H9 (cell line): ENCODE data around the gene NPLOC4. TPM values are rescaled to one million over a fixed set of nuclear protein-coding genes. Genes with fewer than 3 reads are reported as not detected.

Source experiments
- DNase-seq: peaks from one replicate; pipeline ENCODE4 v3.0.0-alpha.2; 2017
- H2AFZ ChIP-seq: one replicate; pipeline ENCODE4 v1.6.1; 2013; ENCODE audit warnings: mild to moderate bottlenecking, low read length, control low read depth, moderate library complexity
- H2AK5ac ChIP-seq: 2 replicates; pipeline ENCODE4 v1.6.1; 2013; ENCODE audit warnings: low read length, control low read depth, mixed read lengths; ENCODE audit not compliant: insufficient read length
- H2BK120ac ChIP-seq: one replicate; pipeline ENCODE4 v1.6.1; 2013; ENCODE audit warnings: low read depth, mild to moderate bottlenecking, low read length, control low read depth, inconsistent platforms; ENCODE audit not compliant: poor library complexity, severe bottlenecking
- H2BK12ac ChIP-seq: 2 replicates; pipeline ENCODE4 v1.6.1; 2013; ENCODE audit warnings: low read length, control low read depth, mixed read lengths, low read depth; ENCODE audit not compliant: insufficient read length
- H2BK15ac ChIP-seq: 2 replicates; pipeline ENCODE4 v1.6.1; 2013; ENCODE audit warnings: low read depth, low read length, control low read depth
- H2BK20ac ChIP-seq: one replicate; pipeline ENCODE4 v1.6.1; 2013; ENCODE audit warnings: low read depth, mild to moderate bottlenecking, low read length, control low read depth, inconsistent platforms; ENCODE audit not compliant: poor library complexity, severe bottlenecking
- H2BK5ac ChIP-seq: 2 replicates; pipeline ENCODE4 v1.6.1; 2013; ENCODE audit warnings: low read length, control low read depth, mixed read lengths; ENCODE audit not compliant: insufficient read length
- H3K14ac ChIP-seq: 2 replicates; pipeline ENCODE4 v1.6.1; 2013; ENCODE audit warnings: low read length, control low read depth; ENCODE audit not compliant: insufficient read depth
- H3K18ac ChIP-seq: 2 replicates; pipeline ENCODE4 v1.6.1; 2013; ENCODE audit warnings: low read depth, mild to moderate bottlenecking, mixed read lengths, low read length, control low read depth; ENCODE audit not compliant: insufficient read length
- H3K23ac ChIP-seq: 2 replicates; pipeline ENCODE4 v1.6.1; 2013; ENCODE audit warnings: low read length, control low read depth, mixed read lengths, low read depth; ENCODE audit not compliant: insufficient read length
- H3K23me2 ChIP-seq: 2 replicates; pipeline ENCODE4 v1.6.1; 2013; ENCODE audit warnings: low read depth, mild to moderate bottlenecking, mixed read lengths, low read length, control low read depth; ENCODE audit not compliant: insufficient read length, poor library complexity, severe bottlenecking
- H3K27ac ChIP-seq: 2 replicates; pipeline ENCODE4 v1.5.1; 2013; ENCODE audit warnings: low read length, control low read depth, mixed read lengths, low read depth; ENCODE audit not compliant: insufficient read length
- H3K27me3 ChIP-seq: 2 replicates; pipeline ENCODE4 v1.6.1; 2013; ENCODE audit warnings: low read length, control low read depth, inconsistent platforms; ENCODE audit not compliant: insufficient read depth
- H3K4ac ChIP-seq: 2 replicates; pipeline ENCODE4 v1.6.1; 2013; ENCODE audit warnings: low read depth, mild to moderate bottlenecking, control low read depth, inconsistent platforms, low read length, moderate library complexity
- H3K4me1 ChIP-seq: 2 replicates; pipeline ENCODE4 v1.6.1; 2013; ENCODE audit warnings: low read length, control low read depth, inconsistent platforms; ENCODE audit not compliant: insufficient read depth
- H3K4me2 ChIP-seq: 2 replicates; pipeline ENCODE4 v1.6.1; 2013; ENCODE audit warnings: low read length, control low read depth, mixed read lengths; ENCODE audit not compliant: insufficient read length, insufficient read depth
- H3K56ac ChIP-seq: 2 replicates; pipeline ENCODE4 v1.6.1; 2013; ENCODE audit warnings: low read depth, mild to moderate bottlenecking, mixed read lengths, low read length, control low read depth; ENCODE audit not compliant: insufficient read length
- H3K79me1 ChIP-seq: 2 replicates; pipeline ENCODE4 v1.6.1; 2013; ENCODE audit warnings: low read depth, mild to moderate bottlenecking, moderate library complexity, low read length, control low read depth, inconsistent platforms; ENCODE audit not compliant: insufficient read depth, poor library complexity, severe bottlenecking
- H3K79me2 ChIP-seq: 2 replicates; pipeline ENCODE4 v1.6.1; 2013; ENCODE audit warnings: low read length, control low read depth, inconsistent platforms; ENCODE audit not compliant: insufficient read depth
- H3K9ac ChIP-seq: 2 replicates; pipeline ENCODE4 v1.6.1; 2013; ENCODE audit warnings: low read length, control low read depth, mixed read lengths; ENCODE audit not compliant: insufficient read length; ENCODE audit errors: extremely low read depth
- H3K9me3 ChIP-seq: one replicate; pipeline ENCODE4 v1.6.1; 2013; ENCODE audit warnings: low read depth, low read length, inconsistent platforms; ENCODE audit not compliant: control insufficient read depth
- H3T11ph ChIP-seq: one replicate; pipeline ENCODE4 v1.6.1; 2013; ENCODE audit warnings: mild to moderate bottlenecking, low read length, control low read depth, inconsistent platforms
- H4K20me1 ChIP-seq: one replicate; pipeline ENCODE4 v1.6.1; 2013; ENCODE audit not compliant: control insufficient read depth, insufficient read length, insufficient read depth
- H4K5ac ChIP-seq: 2 replicates; pipeline ENCODE4 v1.6.1; 2013; ENCODE audit warnings: low read depth, mild to moderate bottlenecking, mixed read lengths, low read length, control low read depth; ENCODE audit not compliant: insufficient read length
- H4K8ac ChIP-seq: replicated peaks from 2 replicates; pipeline ENCODE4 v1.6.1; 2013; ENCODE audit warnings: low read length, control low read depth, mixed read lengths, low read depth; ENCODE audit not compliant: insufficient read length
- H4K91ac ChIP-seq: 2 replicates; pipeline ENCODE4 v1.6.1; 2013; ENCODE audit warnings: low read depth, mild to moderate bottlenecking, moderate library complexity, mixed read lengths, low read length, control low read depth; ENCODE audit not compliant: insufficient read length
- H3K27ac Mint-ChIP-seq, 3 experiments: 2 replicates in 2 of 3; 3 replicates in 1 of 3; pipeline ENCODE4 v1.8.0; 2020 to 2021; ENCODE audit warnings: mixed read lengths in 3 of 3, mild to moderate bottlenecking in 1 of 3, moderate library complexity in 1 of 3
- H3K27me3 Mint-ChIP-seq: 2 replicates; pipeline ENCODE4 v1.8.0; 2021; ENCODE audit warnings: low read depth, mild to moderate bottlenecking, moderate library complexity, mixed read lengths
- H3K36me3 Mint-ChIP-seq, 3 experiments: 2 replicates in 2 of 3; 3 replicates in 1 of 3; pipeline ENCODE4 v1.8.0; 2020 to 2021; ENCODE audit warnings: low read depth in 3 of 3, mixed read lengths in 3 of 3; ENCODE audit not compliant: insufficient read depth in 1 of 3
- H3K4me1 Mint-ChIP-seq, 2 experiments: 2 replicates each; pipeline ENCODE4 v1.8.0; 2020; ENCODE audit warnings: mixed read lengths in 2 of 2
- H3K4me3 Mint-ChIP-seq, 2 experiments: 2 replicates in 1 of 2; 3 replicates in 1 of 2; pipeline ENCODE4 v1.8.0; 2020 to 2021; ENCODE audit warnings: mild to moderate bottlenecking in 2 of 2, mixed read lengths in 2 of 2, moderate library complexity in 1 of 2
- H3K9me3 Mint-ChIP-seq, 2 experiments: 2 replicates in 1 of 2; 3 replicates in 1 of 2; pipeline ENCODE4 v1.8.0; 2020; ENCODE audit warnings: mild to moderate bottlenecking in 2 of 2, mixed read lengths in 2 of 2, moderate library complexity in 1 of 2
- CTCF ChIP-seq: fragments of 200-600 bp; sonication (generic); conservative IDR thresholded peaks from 3 replicates; pipeline ENCODE4 v1.8.0; 2021; ENCODE audit warnings: antibody characterized with exemption, mild to moderate bottlenecking
- WGBS: extraction: QIAGEN DNeasy Blood & Tissue Kit; methylation state at CpG from one replicate; pipeline ENCODE4 v1.1.7; 2013; ENCODE audit warnings: missing lambda C conversion rate, low lambda C conversion rate, mixed read lengths; ENCODE audit not compliant: insufficient read length; ENCODE audit errors: extremely low coverage; 5-methylcytosine and 5-hydroxymethylcytosine counted together
- total RNA-seq: library from RNA; stranded (reverse); gene quantifications from 2 replicates; pipeline ENCODE4 v1.2.1, GENCODE V29; 2021

The NPLOC4 gene
- total RNA-seq, 1 experiment from 2014 or later, result 103 TPM

- no peak overlapping the region for H2AFZ ChIP-seq
- H3K9me3 ChIP-seq, result no peaks in the 10 kb centered on the region
- no CpG with 5 or more reads among the region's 4 CpGs for WGBS
- no peak overlapping the region for H2BK5ac ChIP-seq
- no peak overlapping the region for H2AK5ac ChIP-seq
- no peak overlapping the region for H3T11ph ChIP-seq
- H3K18ac ChIP-seq, result no peak overlapping the region
- H3K4ac ChIP-seq, result no peak overlapping the region
- H4K5ac ChIP-seq, result no peak overlapping the region
- peak overlapping the region in 1 of 2 experiments; percentile 6; a peak in 1 of 5 replicates for H3K4me3 Mint-ChIP-seq
- 0 out of 5 replicates have a peak, but pooled peaks cover 0 to 2% of the 10 kb centered on the region in 2 experiments for H3K9me3 Mint-ChIP-seq
- no peak overlapping the region for H3K14ac ChIP-seq
- H3K79me2 ChIP-seq, result peaks cover 16% of the 10 kb centered on the region; the same call in 1 of the 2 replicates
- peaks cover 0 to 3% (median 1%) of the 10 kb centered on the region in 3 experiments; a peak in 2 of 7 replicates for H3K36me3 Mint-ChIP-seq
- TF ChIP-seq CTCF, result no peak
- no peaks in the 10 kb centered on the region for H4K20me1 ChIP-seq
- peaks cover 9 to 10% of the 10 kb centered on the region in 2 experiments for H3K4me1 Mint-ChIP-seq
- no peak overlapping the region for H3K4me2 ChIP-seq
- H3K9ac ChIP-seq, result no peak overlapping the region
- H3K79me1 ChIP-seq, result peaks cover 11% of the 10 kb centered on the region
- H4K8ac ChIP-seq, result no peak overlapping the region
- H2BK120ac ChIP-seq, result no peak overlapping the region
- DNase-seq, result no peak
- H4K91ac ChIP-seq, result no peak overlapping the region
- no peaks in the 10 kb centered on the region for H3K27me3 ChIP-seq
- H2BK20ac ChIP-seq, result no peak overlapping the region
- H2BK12ac ChIP-seq, result no peak overlapping the region
- no peak overlapping the region for H3K56ac ChIP-seq
- no peak overlapping the region for H2BK15ac ChIP-seq
- no peaks in the 10 kb centered on the region for H3K27me3 Mint-ChIP-seq
- H3K27ac Mint-ChIP-seq, result no peak overlapping the region; a peak in 1 of 7 replicates
- peaks cover 8% of the 10 kb centered on the region for H3K23me2 ChIP-seq
- H3K23ac ChIP-seq, result no peak overlapping the region
- H3K27ac ChIP-seq, result no peak overlapping the region
- no peaks in the 10 kb centered on the region for H3K4me1 ChIP-seq
These were observed 1.8 kb upstream of the NPLOC4 start for GRCh38 chr17:81638683-81639082.
